ENCODE results near the gene GRID2. TPM values are rescaled to one million over a fixed set of nuclear protein-coding genes. Genes with fewer than 3 reads are reported as not detected.

Gene GRID2
- polyA plus RNA-seq, 1 of the 3 experiments (the other 2 are of a cell fraction) = not detected

DNA sequence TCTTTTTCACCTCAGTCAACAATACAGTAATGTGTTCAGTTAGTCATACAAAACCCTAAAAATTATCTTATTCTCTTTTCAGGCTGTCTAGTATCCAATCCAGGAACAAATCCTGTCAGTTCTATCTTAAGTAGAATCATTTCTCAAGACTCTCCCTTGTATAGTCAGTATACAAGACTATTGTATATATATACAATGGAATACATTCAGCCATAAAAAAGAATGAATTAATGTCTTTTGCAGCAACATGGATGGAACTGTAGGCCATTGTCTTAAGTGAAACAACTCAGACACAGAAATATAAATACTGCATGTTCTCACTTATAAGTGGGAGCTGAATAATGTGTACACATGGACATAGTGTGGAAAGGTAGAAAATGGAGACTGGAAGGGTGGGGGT, 1023.6 kb downstream of the GRID2 start:
- Histone ChIP-seq H3F3A (replicated peaks; ENCODE audit: insufficient read depth) (no peaks in the 10 kb centered on the region), H3K4me2 (no peak overlapping the region), H3K4me1 (ENCODE audit: control insufficient read depth in 1 of 2, insufficient read depth in 2 of 2, low read depth in 1 of 2, low read length in 1 of 2) (no peaks in the 10 kb centered on the region), H3K9me3 (no peaks in the 10 kb centered on the region), H3K4me3 (ENCODE audit: low read depth in 2 of 2, low read length in 1 of 2) (no peak overlapping the region), H3K9ac (no peak overlapping the region), H3K27ac (ENCODE audit: low read depth in 2 of 2, low read length in 1 of 2) (no peak overlapping the region), H2AFZ (ENCODE audit: low read depth) (no peak overlapping the region), H4K20me1 (ENCODE audit: insufficient read depth) (no peaks in the 10 kb centered on the region), H3K27me3 (ENCODE audit: insufficient read depth) (no peaks in the 10 kb centered on the region), H3K79me2 (ENCODE audit: insufficient read depth) (no peaks in the 10 kb centered on the region), H3K36me3 (replicated peaks in 1 of 2; ENCODE audit: control insufficient read depth in 1 of 2, insufficient read depth in 2 of 2, low read length in 1 of 2) (no peaks in the 10 kb centered on the region), H3K9me2 (no peaks in the 10 kb centered on the region)
- TF ChIP-seq CHD2 (IDR thresholded peaks at IDR 0.05; ENCODE audit: low read length, partially characterized antibody) = no peak
- no peak for TF ChIP-seq NFIC (IDR thresholded peaks at IDR 0.05; ENCODE audit: borderline replicate concordance)
- no peak for TF ChIP-seq YY1 (IDR thresholded peaks at IDR 0.05; ENCODE audit: low read depth)
- TF ChIP-seq, protein P1, sequence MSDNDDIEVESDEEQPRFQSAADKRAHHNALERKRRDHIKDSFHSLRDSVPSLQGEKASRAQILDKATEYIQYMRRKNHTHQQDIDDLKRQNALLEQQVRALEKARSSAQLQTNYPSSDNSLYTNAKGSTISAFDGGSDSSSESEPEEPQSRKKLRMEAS (IDR thresholded peaks at IDR 0.05; ENCODE audit: low read depth) = no peak
- CTCF ChIA-PET = no interaction called here
- POLR2A ChIA-PET = no interaction called here
- no peak for DNase-seq

DNA sequence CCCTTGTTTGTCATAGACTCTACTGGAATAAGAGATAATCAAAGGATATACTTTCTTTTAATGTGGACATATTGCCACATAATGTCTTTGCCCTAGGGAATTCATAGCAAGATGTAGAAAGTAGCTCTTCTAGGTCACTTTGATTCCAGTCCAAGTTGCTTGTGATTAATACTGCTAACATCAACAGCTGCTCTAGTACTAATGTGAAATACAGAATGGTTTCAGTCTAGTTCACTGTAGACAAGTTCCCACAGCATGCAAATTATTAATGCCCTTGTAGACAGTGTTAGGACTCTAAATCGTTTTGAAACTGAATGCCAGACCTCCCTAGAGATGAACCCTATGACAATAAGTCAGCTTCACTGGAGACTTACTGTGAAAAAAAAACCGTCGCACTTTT, 1030.2 kb downstream of the GRID2 start:
- H3K79me2 ChIP-seq (ENCODE audit: insufficient read depth) = no peaks in the 10 kb centered on the region
- ChIA-PET CTCF (interaction anchor here (0.7 to 1.6 kb wide), 3 partner anchors 12 to 185 kb away, joined by 3 read pairs; no protein-coding TSS in a partner anchor), POLR2A (no interaction called here)
- no peak overlapping the region for H3K9ac ChIP-seq
- no peak for TF ChIP-seq CHD2 (IDR thresholded peaks at IDR 0.05; ENCODE audit: low read length, partially characterized antibody)
- H3F3A ChIP-seq (replicated peaks; ENCODE audit: insufficient read depth) = no peaks in the 10 kb centered on the region
- DNase-seq = no peak
- H3K9me2 ChIP-seq = no peaks in the 10 kb centered on the region
- no peaks in the 10 kb centered on the region for H3K4me1 ChIP-seq (ENCODE audit: control insufficient read depth in 1 of 2, insufficient read depth in 2 of 2, low read depth in 1 of 2, low read length in 1 of 2)
- 69% methylated on average over 3 of the region's 3 CpGs for WGBS (ENCODE audit: low lambda C conversion rate)
- no peak overlapping the region for H3K4me3 ChIP-seq (ENCODE audit: low read depth in 2 of 2, low read length in 1 of 2)
- H3K4me2 ChIP-seq = no peak overlapping the region
- no peak overlapping the region for H3K27ac ChIP-seq (ENCODE audit: low read depth in 2 of 2, low read length in 1 of 2)
- no peaks in the 10 kb centered on the region for H3K36me3 ChIP-seq (replicated peaks in 1 of 2; ENCODE audit: control insufficient read depth in 1 of 2, insufficient read depth in 2 of 2, low read length in 1 of 2)
- H3K27me3 ChIP-seq (ENCODE audit: insufficient read depth) = no peaks in the 10 kb centered on the region
- H3K9me3 ChIP-seq = no peaks in the 10 kb centered on the region
- no peaks in the 10 kb centered on the region for H4K20me1 ChIP-seq (ENCODE audit: insufficient read depth)
- H2AFZ ChIP-seq (ENCODE audit: low read depth) = no peak overlapping the region

DNA sequence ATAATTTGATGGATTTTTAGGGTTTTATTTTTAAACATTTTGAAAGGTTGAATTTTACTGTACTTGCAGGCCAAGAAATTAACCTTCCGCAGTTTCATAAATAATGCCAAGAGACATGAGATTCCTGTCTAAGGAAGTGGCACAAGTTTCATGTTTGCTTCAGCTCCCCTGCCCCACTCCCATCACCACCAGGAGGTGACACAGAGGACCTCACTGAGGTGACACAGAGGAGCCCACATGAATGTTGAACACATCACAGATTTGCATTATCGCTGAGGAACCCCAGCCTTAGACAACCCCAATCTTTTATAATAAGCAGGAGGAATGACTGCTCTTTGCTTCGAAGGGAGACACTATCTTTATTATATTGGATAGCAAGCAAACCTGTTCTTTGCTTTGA, 1033.4 kb downstream of the GRID2 start:
- no peak overlapping the region for H3K4me2 ChIP-seq
- no peaks in the 10 kb centered on the region for H3K9me3 ChIP-seq
- H2AFZ ChIP-seq (ENCODE audit: low read depth) = no peak overlapping the region
- H3K36me3 ChIP-seq (replicated peaks in 1 of 2; ENCODE audit: control insufficient read depth in 1 of 2, insufficient read depth in 2 of 2, low read length in 1 of 2) = no peaks in the 10 kb centered on the region
- no peaks in the 10 kb centered on the region for H3K27me3 ChIP-seq (ENCODE audit: insufficient read depth)
- 82% methylated on average over 3 of the region's 3 CpGs for WGBS (ENCODE audit: low lambda C conversion rate)
- no peak overlapping the region for H3K4me3 ChIP-seq (ENCODE audit: low read depth in 2 of 2, low read length in 1 of 2)
- H3K9me2 ChIP-seq = no peaks in the 10 kb centered on the region
- H3K27ac ChIP-seq (ENCODE audit: low read depth in 2 of 2, low read length in 1 of 2) = no peak overlapping the region
- no peaks in the 10 kb centered on the region for H3K79me2 ChIP-seq (ENCODE audit: insufficient read depth)
- DNase-seq = no peak
- no peaks in the 10 kb centered on the region for H4K20me1 ChIP-seq (ENCODE audit: insufficient read depth)
- H3K4me1 ChIP-seq (ENCODE audit: control insufficient read depth in 1 of 2, insufficient read depth in 2 of 2, low read depth in 1 of 2, low read length in 1 of 2) = no peaks in the 10 kb centered on the region
- ChIA-PET CTCF (no interaction called here), POLR2A (no interaction called here)
- no peak overlapping the region for H3K9ac ChIP-seq
- TF ChIP-seq MEF2A (IDR thresholded peaks at IDR 0.05; ENCODE audit: borderline replicate concordance, low read depth) (no peak), FOXM1 (IDR thresholded peaks at IDR 0.05; ENCODE audit: low read depth) (no peak), FOSL2 (IDR thresholded peaks at IDR 0.05; ENCODE audit: borderline replicate concordance, low read depth) (no peak), EP300 (IDR thresholded peaks at IDR 0.05; ENCODE audit: borderline replicate concordance in 1 of 2, low read depth in 1 of 2, low read length in 1 of 2) (no peak), RCOR1 (IDR thresholded peaks at IDR 0.05; ENCODE audit: low read length) (no peak), GABPA (IDR thresholded peaks at IDR 0.05; ENCODE audit: low read depth) (no peak), TAF1 (IDR thresholded peaks at IDR 0.05; ENCODE audit: borderline replicate concordance, low read depth, low read length) (no peak), NRF1 (IDR thresholded peaks at IDR 0.05; ENCODE audit: low read depth, low read length) (no peak), MXI1 (IDR thresholded peaks at IDR 0.05; ENCODE audit: low read depth, low read length) (no peak), YY1 (IDR thresholded peaks at IDR 0.05; ENCODE audit: low read depth) (no peak), RFX5 (IDR thresholded peaks at IDR 0.05; ENCODE audit: low read length) (no peak), JUND (IDR thresholded peaks at IDR 0.05) (no peak), GATA2 (CRISPR knock-in tag; IDR thresholded peaks at IDR 0.05) (no peak), RXRA (IDR thresholded peaks at IDR 0.05; ENCODE audit: borderline replicate concordance, low read depth) (no peak), SIN3A (IDR thresholded peaks at IDR 0.05; ENCODE audit: borderline replicate concordance, low read depth, low read length) (no peak), SMC3 (IDR thresholded peaks at IDR 0.05; ENCODE audit: low read depth, low read length) (no peak), FOXJ3 (CRISPR knock-in tag; IDR thresholded peaks at IDR 0.05) (no peak)
- TF ChIP-seq, protein P2, sequence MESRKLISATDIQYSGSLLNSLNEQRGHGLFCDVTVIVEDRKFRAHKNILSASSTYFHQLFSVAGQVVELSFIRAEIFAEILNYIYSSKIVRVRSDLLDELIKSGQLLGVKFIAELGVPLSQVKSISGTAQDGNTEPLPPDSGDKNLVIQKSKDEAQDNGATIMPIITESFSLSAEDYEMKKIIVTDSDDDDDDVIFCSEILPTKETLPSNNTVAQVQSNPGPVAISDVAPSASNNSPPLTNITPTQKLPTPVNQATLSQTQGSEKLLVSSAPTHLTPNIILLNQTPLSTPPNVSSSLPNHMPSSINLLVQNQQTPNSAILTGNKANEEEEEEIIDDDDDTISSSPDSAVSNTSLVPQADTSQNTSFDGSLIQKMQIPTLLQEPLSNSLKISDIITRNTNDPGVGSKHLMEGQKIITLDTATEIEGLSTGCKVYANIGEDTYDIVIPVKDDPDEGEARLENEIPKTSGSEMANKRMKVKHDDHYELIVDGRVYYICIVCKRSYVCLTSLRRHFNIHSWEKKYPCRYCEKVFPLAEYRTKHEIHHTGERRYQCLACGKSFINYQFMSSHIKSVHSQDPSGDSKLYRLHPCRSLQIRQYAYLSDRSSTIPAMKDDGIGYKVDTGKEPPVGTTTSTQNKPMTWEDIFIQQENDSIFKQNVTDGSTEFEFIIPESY (IDR thresholded peaks at IDR 0.05; ENCODE audit: borderline replicate concordance, low read depth) = no peak
- TF ChIP-seq, protein P3, sequence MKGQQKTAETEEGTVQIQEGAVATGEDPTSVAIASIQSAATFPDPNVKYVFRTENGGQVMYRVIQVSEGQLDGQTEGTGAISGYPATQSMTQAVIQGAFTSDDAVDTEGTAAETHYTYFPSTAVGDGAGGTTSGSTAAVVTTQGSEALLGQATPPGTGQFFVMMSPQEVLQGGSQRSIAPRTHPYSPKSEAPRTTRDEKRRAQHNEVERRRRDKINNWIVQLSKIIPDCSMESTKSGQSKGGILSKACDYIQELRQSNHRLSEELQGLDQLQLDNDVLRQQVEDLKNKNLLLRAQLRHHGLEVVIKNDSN (IDR thresholded peaks at IDR 0.05; ENCODE audit: borderline replicate concordance, low read depth) = no peak
- TF ChIP-seq, protein P1 (IDR thresholded peaks at IDR 0.05; ENCODE audit: low read depth) = no peak
- no peaks in the 10 kb centered on the region for H3F3A ChIP-seq (replicated peaks; ENCODE audit: insufficient read depth)

Measured in SK-N-SH (cell line).